Measurements from ENCODE around the gene ADARB2. TPM values are rescaled to one million over a fixed set of nuclear protein-coding genes. Genes with fewer than 3 reads are reported as not detected.

ADARB2 gene
- total RNA-seq, 1 donor from 2014 or later = not detected

DNA sequence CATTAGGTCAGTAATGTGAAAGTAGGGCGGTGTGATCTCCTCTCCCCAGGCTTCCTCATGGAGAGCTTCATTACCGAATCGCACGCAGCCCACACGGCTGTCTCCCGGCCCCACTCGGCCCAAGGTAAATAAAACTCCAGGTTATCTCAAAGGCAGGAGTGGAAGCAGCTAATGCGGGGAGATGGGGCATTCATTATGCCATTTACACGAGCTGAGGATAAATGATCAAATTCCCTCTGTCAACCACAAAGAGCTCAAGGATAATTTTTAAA is 93.5 kb downstream of the ADARB2 start:
- DNase-seq (ENCODE audit: low read depth, low spot score) = no peak

DNA sequence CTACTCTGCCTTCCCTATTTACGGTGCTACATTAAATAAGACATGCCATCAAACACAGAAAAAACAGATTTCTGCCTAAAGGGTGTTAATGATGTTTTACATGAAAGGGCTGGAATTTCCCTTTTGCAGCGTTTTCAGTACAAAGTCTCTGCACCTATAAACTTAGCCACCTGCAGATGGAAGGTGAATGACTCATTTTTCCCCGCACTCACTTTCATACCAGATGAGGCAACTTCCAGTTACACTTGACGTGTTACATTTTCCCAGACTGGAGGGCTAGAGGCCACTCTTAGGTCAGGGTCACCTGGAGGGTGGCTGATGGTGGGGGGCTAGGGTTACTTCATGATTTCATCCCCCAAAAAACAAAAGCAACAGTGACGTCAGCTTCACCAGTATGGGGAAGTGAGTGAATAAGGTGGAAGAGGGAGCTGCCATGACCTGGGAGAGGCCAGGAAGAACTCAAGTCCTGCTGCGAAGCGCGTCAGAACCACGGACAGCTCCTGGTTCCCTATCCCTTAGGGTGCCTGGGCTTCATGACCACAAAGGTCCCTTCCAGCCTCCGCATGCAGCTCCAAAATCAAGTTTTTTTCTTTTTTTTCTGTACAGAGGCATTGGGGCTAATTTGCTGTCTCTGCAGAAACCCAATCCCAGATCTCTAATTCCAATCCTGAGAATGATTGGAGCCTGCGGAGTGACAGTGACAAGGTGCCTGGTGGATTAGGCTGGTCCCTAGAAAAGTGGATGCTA is 94.0 kb downstream of the ADARB2 start:
- DNase-seq (ENCODE audit: low read depth, low spot score) = no peak

DNA sequence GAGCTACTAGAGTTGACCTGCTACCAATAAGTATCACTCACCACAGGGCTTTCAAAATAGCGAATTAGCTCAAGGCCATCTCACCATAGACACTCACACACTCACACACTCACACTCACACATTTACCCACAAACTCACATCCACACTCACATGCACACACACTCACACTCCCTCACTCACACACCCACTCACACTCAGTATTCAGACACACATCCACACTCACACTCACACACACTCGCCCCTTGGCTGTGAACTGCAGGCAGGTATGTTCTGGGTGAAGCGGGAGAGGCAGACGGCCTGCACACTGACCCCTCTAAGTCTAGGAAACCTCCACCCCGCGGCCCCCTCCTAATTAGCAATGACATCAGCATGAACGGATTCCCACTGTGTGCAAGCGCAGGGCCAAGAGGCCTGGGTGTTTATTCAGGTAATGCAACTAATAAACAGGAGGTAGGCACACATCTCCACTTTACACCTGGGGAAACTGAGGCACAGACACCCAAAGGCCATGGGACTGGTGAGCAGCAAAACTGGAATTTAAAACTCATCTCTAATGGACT is 94.6 kb downstream of the ADARB2 start:
- no peak for DNase-seq (ENCODE audit: low read depth, low spot score)

DNA sequence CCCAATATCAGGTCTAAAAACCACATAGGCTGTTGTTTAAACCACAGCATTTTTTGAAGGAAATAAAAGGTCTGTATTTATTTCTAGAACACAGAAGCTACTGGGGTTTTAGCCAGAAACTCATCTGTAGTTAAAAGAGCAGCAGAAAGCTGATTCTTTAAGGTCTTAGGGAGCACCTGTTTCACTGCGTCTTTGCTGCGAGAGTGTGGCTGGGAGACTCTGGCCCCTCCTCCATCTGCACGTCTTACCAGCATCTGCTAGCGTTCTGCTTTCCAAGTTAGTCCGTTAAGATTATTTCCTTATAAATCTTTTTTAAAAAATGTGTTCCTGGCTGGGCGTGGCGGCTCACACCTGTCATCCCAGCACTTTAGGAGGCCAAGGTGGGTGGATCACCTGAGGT is 95.9 kb downstream of the ADARB2 start:
- DNase-seq (ENCODE audit: low read depth, low spot score) = no peak

DNA sequence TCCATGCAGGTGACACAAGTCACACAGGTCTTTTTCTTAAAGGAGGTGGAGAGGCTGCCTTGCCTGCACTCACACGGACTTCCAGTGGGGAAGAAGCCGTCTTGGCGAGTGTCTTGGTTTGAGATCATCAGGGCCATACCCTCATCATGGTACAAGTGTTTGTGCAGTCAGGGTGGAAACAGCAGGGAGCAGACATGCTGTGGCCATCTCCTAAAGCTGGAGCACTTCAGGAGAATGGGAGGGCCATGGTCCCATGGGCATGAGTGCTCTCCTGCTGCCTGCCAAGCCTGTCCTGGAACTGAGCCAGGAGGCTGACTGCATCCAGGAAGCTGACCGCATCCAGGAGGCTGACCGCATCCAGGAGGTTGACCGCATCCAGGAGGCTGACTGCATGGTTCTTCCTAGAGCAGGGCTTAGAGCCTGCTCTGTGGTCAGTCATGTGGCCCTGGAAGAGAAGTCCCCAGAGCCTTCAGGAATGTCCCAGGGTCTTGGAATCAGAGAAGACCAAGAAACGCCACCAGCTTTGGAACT is 98.4 kb downstream of the ADARB2 start:
- no peak for DNase-seq (ENCODE audit: low read depth, low spot score)

DNA sequence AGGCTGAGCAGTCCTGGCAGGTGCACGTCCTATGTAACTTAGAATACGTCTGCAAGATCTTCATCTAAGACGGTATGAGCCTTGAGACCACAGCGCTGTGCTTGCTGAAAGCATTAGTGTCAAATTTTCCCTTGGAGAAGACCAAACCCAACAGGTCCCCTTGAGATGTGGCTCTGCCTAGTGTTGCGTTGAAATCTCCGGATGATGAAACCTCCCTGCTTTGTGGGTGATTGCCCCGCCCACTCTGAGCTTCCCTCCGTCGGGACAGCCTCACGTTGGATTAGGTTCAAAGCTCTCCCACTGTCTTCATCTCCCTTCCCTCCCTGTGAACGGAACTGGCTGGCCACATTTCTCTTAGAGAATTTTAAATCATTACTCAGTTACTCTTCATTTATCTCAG is 102.0 kb downstream of the ADARB2 start:
- no peak for DNase-seq (ENCODE audit: low read depth, low spot score)

DNA sequence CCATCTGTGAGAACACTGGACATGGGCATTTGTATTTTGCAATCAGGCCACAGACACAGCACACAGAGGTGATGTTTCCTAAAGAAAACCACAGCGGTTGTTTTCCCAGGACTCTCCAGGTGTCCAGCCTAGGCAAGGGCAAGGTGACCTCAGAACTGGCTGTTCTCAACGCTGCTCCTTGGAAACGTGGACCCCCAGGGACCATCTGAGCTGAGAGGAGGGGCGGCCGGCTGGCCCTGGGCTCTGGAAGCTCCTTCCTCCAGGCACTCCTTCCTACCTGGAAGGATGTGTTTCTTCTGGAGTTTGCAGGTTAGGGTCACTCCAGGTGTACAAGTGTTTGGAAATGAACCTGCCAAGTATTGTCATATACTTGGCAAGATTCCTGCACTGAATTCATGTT is 103.1 kb downstream of the ADARB2 start:
- no peak for DNase-seq (ENCODE audit: low read depth, low spot score)

DNA sequence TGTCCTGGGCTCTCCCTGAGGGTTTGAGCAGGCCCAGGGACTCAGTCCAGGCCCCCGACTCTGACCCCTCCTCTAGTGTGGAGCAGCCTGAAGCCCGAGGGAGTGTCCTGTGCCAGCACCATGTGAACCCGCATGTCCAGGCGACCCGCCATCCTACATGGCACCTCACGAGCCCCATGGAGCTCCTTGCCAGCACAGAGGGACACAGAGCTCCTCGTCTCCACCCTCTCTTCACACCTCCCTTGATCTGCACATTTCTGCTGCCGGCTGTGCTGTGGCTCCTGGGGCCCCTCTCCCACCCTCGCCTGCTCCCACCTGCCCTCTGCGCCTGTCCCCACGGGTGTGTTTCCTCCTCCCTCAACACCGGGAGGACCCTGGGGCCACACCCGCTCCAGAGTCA is 103.5 kb downstream of the ADARB2 start:
- no peak for DNase-seq (ENCODE audit: low read depth, low spot score)

DNA sequence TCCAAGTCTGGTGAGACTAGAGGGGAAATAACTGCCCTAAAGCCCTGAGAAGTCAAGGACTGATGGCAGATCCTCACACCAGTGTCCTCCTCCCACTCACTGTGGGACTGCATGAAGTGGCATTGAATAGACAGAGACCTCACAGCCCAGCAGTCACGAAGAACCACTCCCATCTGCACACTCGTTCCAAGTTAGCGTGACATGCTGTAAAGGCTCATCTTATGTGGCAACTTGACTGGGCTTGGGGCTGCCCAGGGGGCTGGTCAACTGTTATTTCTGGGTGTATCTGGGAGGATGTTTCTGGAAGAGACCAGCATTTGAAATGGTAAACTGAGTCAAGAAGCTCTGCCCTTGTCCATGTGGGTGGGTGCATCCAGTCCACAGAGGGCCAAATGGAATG is 104.7 kb downstream of the ADARB2 start:
- no peak for DNase-seq (ENCODE audit: low read depth, low spot score)

DNA sequence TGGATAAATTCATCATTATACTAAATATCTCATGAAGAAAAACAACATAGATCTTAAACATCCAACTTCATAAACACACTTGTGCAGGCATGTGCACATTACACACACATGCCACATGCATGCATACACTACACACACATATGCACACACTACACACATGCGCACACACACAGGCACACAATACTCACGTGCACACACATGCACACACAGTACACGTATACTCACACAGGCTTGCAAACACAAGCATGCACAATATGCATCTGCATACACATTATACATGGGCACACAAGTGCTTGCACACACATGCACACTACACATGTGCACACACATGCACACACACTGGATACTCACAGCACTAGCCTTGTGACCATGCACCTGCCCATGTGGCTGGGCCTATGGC is 105.2 kb downstream of the ADARB2 start:
- no peak for DNase-seq (ENCODE audit: low read depth, low spot score)

DNA sequence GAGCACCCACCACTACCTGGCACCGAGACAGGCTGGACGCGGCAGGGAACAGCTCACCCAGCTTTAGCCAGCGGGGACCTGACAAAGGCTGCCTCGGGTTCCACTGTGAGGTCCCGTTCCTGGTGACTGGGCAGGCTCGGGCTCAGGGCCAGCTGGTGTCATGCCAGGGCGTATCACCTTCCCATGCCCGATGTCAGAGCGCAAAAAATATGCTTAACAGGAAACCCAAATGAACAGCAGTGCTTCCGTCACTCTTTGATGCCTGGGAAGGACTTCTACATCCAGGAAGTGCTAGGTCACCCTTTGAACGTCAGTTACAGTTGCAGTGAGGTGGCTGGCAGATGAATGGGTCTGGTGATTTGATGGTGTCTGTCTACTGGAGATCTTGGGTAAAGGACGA is 106.0 kb downstream of the ADARB2 start:
- DNase-seq (ENCODE audit: low read depth, low spot score) = no peak

DNA sequence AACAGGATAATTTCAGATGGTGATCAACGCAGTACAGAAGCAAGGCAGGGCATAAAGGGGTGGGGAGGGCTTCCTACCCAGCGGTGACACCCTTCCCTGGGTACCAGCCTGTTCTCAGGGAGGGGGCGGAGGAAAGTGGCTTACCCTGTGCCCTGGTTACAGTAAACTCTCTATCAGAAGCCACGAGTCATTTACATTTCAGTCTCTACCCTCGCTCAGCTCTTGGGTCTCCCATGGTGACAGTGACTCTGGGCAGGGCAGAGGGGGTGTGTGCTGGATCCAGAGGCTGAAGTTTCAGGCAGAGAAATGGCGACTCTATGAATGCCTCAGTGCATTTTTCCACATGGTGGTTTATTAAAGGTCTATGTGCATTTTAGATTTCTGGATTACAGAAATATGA is 107.0 kb downstream of the ADARB2 start:
- DNase-seq (ENCODE audit: low read depth, low spot score) = no peak

DNA sequence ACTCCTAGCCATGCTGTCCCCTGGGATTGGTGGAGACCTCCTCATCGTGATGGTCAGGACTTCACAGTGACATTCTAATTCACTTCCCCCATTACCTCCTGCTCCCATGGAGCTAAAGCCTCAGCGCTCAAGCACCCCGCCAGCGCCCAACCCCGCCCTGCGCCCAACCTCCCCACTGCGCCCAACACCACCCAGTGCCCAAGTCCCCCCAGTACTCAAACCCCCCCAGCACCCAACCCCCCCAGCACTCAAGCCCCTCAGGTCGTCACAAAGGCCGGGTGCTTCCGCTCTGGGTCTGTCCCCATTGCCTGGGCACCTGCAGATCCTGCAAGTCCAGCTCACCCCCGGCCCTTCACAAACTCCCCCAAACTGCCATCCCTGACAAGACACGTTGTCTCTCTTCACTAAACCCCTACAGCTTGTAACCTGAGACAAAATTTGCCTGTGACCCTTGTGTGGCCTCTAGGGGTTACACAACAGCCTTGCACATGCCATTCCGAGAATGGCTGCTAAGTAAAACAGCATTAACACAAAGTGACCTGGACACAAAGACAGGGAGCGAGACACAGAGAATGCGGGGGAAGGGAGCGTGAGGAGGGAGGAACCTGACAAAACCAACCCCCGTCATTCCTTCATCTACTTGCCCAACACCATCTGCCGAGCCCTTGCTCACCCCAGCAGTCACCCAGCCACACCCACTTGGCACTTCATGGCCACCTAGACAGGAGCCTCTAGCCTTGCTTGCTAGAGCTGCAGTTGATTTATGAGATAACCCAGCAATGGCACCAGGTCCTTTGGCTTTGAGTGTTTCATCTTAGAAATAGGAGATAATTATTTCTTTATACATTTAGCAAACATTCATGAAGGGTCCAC is 107.8 kb downstream of the ADARB2 start:
- no peak for DNase-seq (ENCODE audit: low read depth, low spot score)

DNA sequence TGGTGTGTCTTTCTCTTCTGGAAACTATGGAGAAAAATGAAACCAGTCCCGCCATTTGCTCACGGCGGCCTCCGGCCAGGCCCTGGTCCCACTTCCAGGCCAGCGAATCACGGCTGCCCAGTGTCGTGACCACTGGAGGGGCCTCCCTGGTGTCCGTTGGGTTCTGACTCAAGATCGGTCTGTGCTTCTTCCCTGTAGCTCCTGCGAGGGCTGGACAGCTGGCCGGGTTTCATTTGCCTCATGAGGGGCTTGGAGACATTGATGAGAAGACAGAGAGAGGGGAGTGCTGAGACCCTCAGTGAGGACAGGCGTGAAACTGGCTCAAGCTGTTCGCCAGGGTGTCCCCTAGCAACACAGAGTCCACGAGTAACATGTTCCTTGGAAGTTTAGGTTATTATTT is 108.6 kb downstream of the ADARB2 start:
- DNase-seq (ENCODE audit: low read depth, low spot score) = no peak

DNA sequence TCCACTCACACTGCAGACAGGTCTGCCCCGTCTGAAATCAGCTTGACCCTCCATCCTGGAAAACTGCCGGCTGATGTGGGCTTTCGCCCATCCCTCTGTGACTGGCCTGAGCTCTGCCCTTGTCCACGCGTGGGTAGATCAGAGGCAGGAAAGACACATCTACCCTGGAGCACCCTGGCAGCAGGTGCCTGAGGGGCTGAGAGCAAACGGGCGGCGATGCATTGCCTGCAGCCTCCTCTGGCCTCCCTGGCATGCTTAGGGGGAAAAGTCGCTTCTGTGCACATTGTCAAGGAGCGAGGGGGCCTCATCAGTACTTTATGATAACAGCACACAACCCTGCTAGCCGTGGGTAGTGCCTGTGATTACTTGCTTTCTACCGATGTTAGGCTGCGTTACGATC is 109.4 kb downstream of the ADARB2 start:
- DNase-seq (ENCODE audit: low read depth, low spot score) = no peak

DNA sequence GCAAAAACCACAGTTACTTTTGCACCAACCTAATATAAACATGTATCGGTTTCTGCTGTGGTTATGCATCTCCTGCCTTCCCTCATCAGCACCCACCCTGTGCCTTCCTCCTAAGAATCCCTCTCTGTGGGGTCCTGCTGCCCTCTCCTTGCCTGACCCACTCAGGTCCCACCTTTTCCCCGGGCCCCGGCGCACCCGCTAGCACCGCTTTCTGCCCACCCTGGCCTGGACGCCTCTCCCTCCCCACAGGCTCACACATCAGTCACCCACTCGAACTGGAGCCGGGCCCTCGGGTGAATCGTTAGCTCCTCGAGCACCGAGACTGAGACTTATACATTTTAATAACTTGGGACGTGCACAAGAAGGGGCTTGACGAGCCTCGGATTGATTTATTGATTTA is 110.5 kb downstream of the ADARB2 start:
- no peak for DNase-seq (ENCODE audit: low read depth, low spot score)

DNA sequence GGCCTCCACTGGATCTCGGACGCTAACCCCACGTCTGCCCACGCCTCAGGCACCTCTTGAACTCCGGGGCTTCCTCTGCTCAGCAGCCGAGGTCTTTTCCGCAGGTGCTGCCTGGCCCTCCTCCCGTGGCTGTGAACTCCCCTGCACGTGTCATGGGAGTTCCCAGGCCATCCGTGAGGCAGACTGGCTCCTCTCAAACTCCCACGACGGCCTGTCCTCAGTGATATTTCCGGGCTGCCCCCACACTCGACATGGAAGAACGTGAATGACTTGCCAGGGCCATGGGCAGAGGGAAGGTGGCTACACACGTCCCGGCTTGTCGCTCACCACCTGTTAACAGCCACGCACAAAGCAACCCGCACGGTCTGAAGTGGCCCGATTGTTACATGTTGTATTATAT is 110.9 kb downstream of the ADARB2 start:
- no peak for DNase-seq (ENCODE audit: low read depth, low spot score)

DNA sequence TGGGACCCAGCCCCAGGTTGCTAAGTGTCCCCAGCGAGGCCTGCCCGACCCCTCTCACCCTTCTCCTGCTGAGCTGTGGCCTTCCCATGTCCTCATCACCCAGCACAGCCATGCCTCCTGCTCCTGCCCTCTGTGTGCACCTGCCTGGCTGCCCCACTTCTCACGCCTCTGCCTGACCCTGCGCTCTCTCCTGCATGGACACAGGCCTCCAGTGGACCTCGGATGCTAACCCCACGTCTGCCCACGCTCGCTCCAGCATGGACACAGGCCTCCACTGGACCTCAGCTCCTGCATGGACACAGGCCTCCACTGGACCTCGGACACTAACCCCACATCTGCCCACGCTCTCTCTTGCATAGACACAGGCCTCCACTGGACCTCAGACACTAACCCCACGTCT is 111.6 kb downstream of the ADARB2 start:
- no peak for DNase-seq (ENCODE audit: low read depth, low spot score)

DNA sequence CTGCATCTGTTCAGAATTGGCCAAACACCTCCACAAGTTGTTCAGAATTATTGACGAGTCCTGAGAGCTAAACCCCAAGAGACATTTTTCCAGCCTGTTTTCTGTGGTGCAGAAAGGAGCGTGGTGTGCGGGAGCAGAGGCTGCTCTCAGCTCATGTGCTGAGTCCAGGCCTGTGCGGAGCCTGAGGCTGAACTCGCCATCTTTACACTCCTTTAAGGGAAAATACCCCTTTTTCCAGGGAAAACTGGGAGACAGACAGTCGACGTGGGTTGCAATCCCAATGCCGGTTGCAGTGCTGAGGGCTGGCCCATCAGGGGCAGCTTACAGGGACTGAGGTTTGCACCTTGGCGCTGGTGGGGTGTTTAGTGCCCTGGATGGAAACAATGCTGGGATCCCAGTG is 112.2 kb downstream of the ADARB2 start:
- DNase-seq (ENCODE audit: low read depth, low spot score) = no peak

DNA sequence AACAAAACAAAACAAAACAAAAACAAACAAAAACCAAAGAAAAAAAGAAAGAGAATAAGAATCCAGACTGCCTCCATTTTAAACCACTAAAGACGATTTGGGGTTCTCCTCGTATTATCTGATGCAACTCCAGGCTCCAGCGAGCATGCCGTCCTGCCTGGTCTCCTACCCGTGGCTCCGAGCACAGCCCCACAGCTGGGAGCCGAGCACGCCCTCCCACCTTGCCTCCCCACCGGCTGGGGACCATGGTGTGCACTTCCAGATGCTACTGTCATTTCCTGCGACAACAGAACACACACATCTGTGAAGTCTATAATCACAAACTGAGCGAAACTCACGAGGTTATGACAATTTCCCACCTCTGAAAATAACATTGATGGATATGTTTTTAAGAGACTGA is 113.1 kb downstream of the ADARB2 start:
- DNase-seq (ENCODE audit: low read depth, low spot score) = no peak

DNA sequence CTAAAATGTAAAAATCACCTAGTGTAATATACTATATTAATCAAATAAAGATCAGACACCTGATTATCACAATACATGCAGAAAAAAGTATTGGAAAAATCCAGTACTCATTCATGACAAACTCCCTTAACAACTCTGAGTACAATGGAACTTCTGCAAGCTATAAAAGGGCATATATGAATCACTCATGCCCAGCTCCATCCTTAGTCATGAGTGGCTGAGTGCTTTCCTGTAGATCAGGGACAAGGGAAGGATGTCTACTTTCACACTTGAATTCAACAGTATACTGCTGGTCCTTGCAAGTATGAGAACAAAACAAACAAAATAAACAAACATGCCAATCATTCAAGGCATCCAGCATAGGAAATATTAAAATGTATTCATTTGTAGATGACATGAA is 116.5 kb downstream of the ADARB2 start:
- DNase-seq (ENCODE audit: low read depth, low spot score) = no peak
